ENCODE data around the gene TMSB4Y. TPM values are rescaled to one million over a fixed set of nuclear protein-coding genes. Genes with fewer than 3 reads are reported as not detected.

Gene TMSB4Y
- total and polyA plus RNA-seq, 2 of the 13 experiments (the other 11 are each of a cell fraction or from before 2014, with no cell fraction given) = 0.15 to 0.49 TPM

- ATAC-seq (no peak), FAIRE-seq (no peak)
- 68% methylated on average over 6 of the region's 60 CpGs for WGBS (ENCODE audit: low lambda C conversion rate)
- TF ChIP-seq SNAPC4 (CRISPR knock-in tag; IDR thresholded peaks at IDR 0.05) (no peak), LRRFIP1 (CRISPR knock-in tag; conservative IDR thresholded peaks at IDR 0.05) (no peak), TEAD2 (CRISPR knock-in tag; IDR thresholded peaks at IDR 0.05) (no peak), MIER3 (CRISPR knock-in tag; IDR thresholded peaks at IDR 0.05; ENCODE audit: borderline replicate concordance) (no peak), ZNF101 (CRISPR knock-in tag; IDR thresholded peaks at IDR 0.05; ENCODE audit: borderline replicate concordance, low read depth) (no peak), NPAS2 (CRISPR knock-in tag; IDR thresholded peaks at IDR 0.05; ENCODE audit: borderline replicate concordance) (no peak), PAWR (CRISPR knock-in tag; IDR thresholded peaks at IDR 0.05; ENCODE audit: borderline replicate concordance) (no peak), RBM39 (IDR thresholded peaks at IDR 0.05; ENCODE audit: low read depth, low read length, poor library complexity, severe bottlenecking) (no peak), MAZ (IDR thresholded peaks at IDR 0.05; ENCODE audit: borderline replicate concordance, low read depth, low read length) (no peak), MAZ (CRISPR knock-in tag; IDR thresholded peaks at IDR 0.05; ENCODE audit: low read depth) (no peak)
- TF ChIP-seq, protein P1, sequence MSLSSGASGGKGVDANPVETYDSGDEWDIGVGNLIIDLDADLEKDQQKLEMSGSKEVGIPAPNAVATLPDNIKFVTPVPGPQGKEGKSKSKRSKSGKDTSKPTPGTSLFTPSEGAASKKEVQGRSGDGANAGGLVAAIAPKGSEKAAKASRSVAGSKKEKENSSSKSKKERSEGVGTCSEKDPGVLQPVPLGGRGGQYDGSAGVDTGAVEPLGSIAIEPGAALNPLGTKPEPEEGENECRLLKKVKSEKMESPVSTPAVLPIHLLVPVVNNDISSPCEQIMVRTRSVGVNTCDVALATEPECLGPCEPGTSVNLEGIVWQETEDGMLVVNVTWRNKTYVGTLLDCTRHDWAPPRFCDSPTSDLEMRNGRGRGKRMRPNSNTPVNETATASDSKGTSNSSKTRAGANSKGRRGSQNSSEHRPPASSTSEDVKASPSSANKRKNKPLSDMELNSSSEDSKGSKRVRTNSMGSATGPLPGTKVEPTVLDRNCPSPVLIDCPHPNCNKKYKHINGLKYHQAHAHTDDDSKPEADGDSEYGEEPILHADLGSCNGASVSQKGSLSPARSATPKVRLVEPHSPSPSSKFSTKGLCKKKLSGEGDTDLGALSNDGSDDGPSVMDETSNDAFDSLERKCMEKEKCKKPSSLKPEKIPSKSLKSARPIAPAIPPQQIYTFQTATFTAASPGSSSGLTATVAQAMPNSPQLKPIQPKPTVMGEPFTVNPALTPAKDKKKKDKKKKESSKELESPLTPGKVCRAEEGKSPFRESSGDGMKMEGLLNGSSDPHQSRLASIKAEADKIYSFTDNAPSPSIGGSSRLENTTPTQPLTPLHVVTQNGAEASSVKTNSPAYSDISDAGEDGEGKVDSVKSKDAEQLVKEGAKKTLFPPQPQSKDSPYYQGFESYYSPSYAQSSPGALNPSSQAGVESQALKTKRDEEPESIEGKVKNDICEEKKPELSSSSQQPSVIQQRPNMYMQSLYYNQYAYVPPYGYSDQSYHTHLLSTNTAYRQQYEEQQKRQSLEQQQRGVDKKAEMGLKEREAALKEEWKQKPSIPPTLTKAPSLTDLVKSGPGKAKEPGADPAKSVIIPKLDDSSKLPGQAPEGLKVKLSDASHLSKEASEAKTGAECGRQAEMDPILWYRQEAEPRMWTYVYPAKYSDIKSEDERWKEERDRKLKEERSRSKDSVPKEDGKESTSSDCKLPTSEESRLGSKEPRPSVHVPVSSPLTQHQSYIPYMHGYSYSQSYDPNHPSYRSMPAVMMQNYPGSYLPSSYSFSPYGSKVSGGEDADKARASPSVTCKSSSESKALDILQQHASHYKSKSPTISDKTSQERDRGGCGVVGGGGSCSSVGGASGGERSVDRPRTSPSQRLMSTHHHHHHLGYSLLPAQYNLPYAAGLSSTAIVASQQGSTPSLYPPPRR (CRISPR knock-in tag; IDR thresholded peaks at IDR 0.05; ENCODE audit: borderline replicate concordance) = no peak
Observed at GRCh38 chrY:13751289-13752071, 47.8 kb downstream of the TMSB4Y start.

More at GRCh38 chrY:13751289-13752071, 47.8 kb downstream of the TMSB4Y start:
- H3K9me3 ChIP-seq (ENCODE audit: low read length) = no peaks in the 10 kb centered on the region
- no peaks in the 10 kb centered on the region for H4K20me1 ChIP-seq (ENCODE audit: insufficient read depth, low read length)
- CTCF ChIA-PET (ENCODE audit: low intra/inter-chr PET ratio, low total read pairs) = no interaction called here
- H3K4me3 ChIP-seq (replicated peaks in 1 of 3; ENCODE audit: insufficient read depth in 1 of 3, low read depth in 2 of 3, low read length in 3 of 3) = no peak overlapping the region
- no peak overlapping the region for H2AFZ ChIP-seq (ENCODE audit: low read length)
- no peaks in the 10 kb centered on the region for H3K27me3 ChIP-seq (ENCODE audit: control insufficient read depth in 1 of 2, insufficient read depth in 2 of 2, low read length in 2 of 2)
- POLR2A ChIA-PET = no interaction called here
- no peaks in the 10 kb centered on the region for H3K4me1 ChIP-seq (ENCODE audit: insufficient read depth, low read length)
- intact Hi-C loops (cut with micrococcal nuclease; ENCODE audit: unreplicated experiment) = no loop called here
- H3K4me2 ChIP-seq (ENCODE audit: low read depth, low read length) = no peak overlapping the region
- H3K79me2 ChIP-seq (ENCODE audit: insufficient read depth, low read length) = no peaks in the 10 kb centered on the region
- no peak overlapping the region for H3K27ac ChIP-seq (ENCODE audit: extremely low read length, insufficient read depth, low read length)
- no peak for DNase-seq (ENCODE audit: low spot score)
- no peaks in the 10 kb centered on the region for H3K36me3 ChIP-seq (replicated peaks in 1 of 2; ENCODE audit: control insufficient read depth in 1 of 2, insufficient read depth in 2 of 2, low read length in 2 of 2)
- in situ Hi-C loops (cut with HindIII; ENCODE audit: extremely low pct_ligation_motif_present, low pct_unique_long_range_greater_than_20kb) = no loop called here
- H3K9ac ChIP-seq (ENCODE audit: insufficient read depth, low read depth, low read length) = no peak overlapping the region
- BruUV-seq (replicated peaks) = no TSS peak
